ENCODE data around the gene UPF3B.

The UPF3B gene

GRCh38 chrX:119801253-119802221 is 51.2 kb downstream of the UPF3B start:
- no peak for TF ChIP-seq CTCF (IDR thresholded peaks at IDR 0.05; ENCODE audit: extremely low read depth, insufficient read depth, missing control alignments)
- no peak for DNase-seq (ENCODE audit: low spot score)
- in situ Hi-C loops (cut with MboI; ENCODE audit: low pct_unique_long_range_greater_than_20kb, low sequenced_read_pairs, unreplicated experiment) = no loop called here

GRCh38 chrX:119791437-119792231 is 61.1 kb downstream of the UPF3B start, which contains the start of gene RPL39:
Gene RPL39 (minus strand): TSS chrX:119791630. CDS start chrX:119791576, 54 bp downstream.
- peak; percentile 73 for DNase-seq (ENCODE audit: low spot score)
- in situ Hi-C loops (cut with MboI; ENCODE audit: low pct_unique_long_range_greater_than_20kb, low sequenced_read_pairs, unreplicated experiment) = no loop called here
- TF ChIP-seq CTCF (IDR thresholded peaks at IDR 0.05; ENCODE audit: extremely low read depth, insufficient read depth, missing control alignments) = no peak

- no peak for DNase-seq (ENCODE audit: low spot score)
- peak; percentile 41 for TF ChIP-seq CTCF (IDR thresholded peaks at IDR 0.05; ENCODE audit: extremely low read depth, insufficient read depth, missing control alignments)
- in situ Hi-C loops (cut with MboI; ENCODE audit: low pct_unique_long_range_greater_than_20kb, low sequenced_read_pairs, unreplicated experiment) = no loop called here
These were observed 61.8 kb downstream of the UPF3B start for GRCh38 chrX:119790977-119791436.

GRCh38 chrX:119784747-119785446 is 67.9 kb downstream of the UPF3B start:
- peak; percentile 70 for TF ChIP-seq CTCF (IDR thresholded peaks at IDR 0.05; ENCODE audit: extremely low read depth, insufficient read depth, missing control alignments)
- DNase-seq (ENCODE audit: low spot score) = no peak
- in situ Hi-C loops (cut with MboI; ENCODE audit: low pct_unique_long_range_greater_than_20kb, low sequenced_read_pairs, unreplicated experiment) = no loop called here
